Measurements from ENCODE around the gene OSER1.
A peak's percentile ranks its signal among the peaks of the same experiment; 100 is the strongest.

Gene OSER1

DNA sequence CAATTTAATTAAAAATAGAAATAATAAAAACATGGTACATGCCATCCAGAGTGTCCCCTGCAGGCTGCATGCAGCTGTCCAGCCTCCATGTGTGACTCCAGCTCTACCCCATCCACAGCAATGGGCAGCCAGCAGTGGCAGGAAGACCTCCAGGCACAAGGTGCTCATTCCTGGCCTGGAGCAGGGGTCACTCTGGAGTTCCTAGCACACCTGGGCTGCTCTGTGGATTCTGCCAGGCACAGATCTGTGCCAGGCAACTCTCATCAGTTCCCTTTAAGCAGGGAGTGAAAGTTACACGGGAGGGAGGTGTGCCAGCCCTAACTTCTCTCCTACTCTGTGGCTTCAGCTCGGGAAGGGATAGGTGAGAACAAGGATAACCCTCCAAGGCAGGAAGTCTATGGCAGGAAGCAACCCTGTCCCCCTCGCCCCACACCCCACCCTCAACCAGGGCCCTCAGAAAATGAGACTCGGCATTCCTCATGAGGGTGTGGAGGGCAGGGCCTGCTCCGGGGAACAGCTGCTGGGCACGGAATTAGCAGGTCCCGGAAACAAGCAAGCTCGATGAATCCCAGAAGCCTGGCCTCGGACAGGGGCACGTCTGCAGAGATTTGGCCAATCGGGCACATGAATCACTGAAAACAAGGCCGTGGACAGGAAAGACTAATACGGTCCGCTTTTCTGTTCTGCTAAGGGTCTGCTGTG lies 33.6 kb downstream of the OSER1 start:
- H3K18ac ChIP-seq (ENCODE audit: low read length): peak overlapping the region; percentile 69
- H4K12ac ChIP-seq (ENCODE audit: low read depth, low read length): peak overlapping the region; percentile 8
- peak overlapping the region; percentile 60 for H2AK5ac ChIP-seq (ENCODE audit: low read length)
- H3K4me1 ChIP-seq (ENCODE audit: control insufficient read depth in 1 of 2, insufficient read depth in 2 of 2, low read length in 2 of 2): peaks cover 27 to 30% of the 10 kb centered on the region in 2 experiments
- peak overlapping the region; percentile 49 for H3K14ac ChIP-seq (ENCODE audit: low read length)
- no peak overlapping the region for H3K4me3 ChIP-seq (ENCODE audit: low read depth, low read length)
- no peak overlapping the region for H3K4me2 ChIP-seq (ENCODE audit: low read length)
- no peak overlapping the region for H3K9ac ChIP-seq (ENCODE audit: low read length)
- H3K4ac ChIP-seq (ENCODE audit: low read depth, low read length): peak overlapping the region; percentile 39
- peak overlapping the region; percentile 25 for H4K91ac ChIP-seq (ENCODE audit: low read depth, low read length)
- peaks cover 32% of the 10 kb centered on the region for H3K79me1 ChIP-seq (ENCODE audit: low read length)
- peak overlapping the region; percentile 56 for H2BK120ac ChIP-seq (ENCODE audit: insufficient read depth, low read length, poor library complexity)
- H2BK5ac ChIP-seq (ENCODE audit: low read depth, low read length, poor library complexity): peak overlapping the region; percentile 16
- no peaks in the 10 kb centered on the region for H3K27me3 ChIP-seq (ENCODE audit: insufficient read depth, low read length)
- no peak overlapping the region for H3K27ac ChIP-seq (ENCODE audit: low read depth, low read length)
- no peak overlapping the region for H2AFZ ChIP-seq (ENCODE audit: insufficient read depth, low read length, poor library complexity)
- H3K79me2 ChIP-seq (ENCODE audit: control insufficient read depth, insufficient read depth, low read length, poor library complexity): peaks cover 4% of the 10 kb centered on the region
- no peak overlapping the region for H3K23ac ChIP-seq (ENCODE audit: low read length)
- DNase-seq: no peak
- peaks cover 12 to 16% of the 10 kb centered on the region in 2 experiments for H3K36me3 ChIP-seq (ENCODE audit: control insufficient read depth in 1 of 2, insufficient read depth in 2 of 2, low read length in 2 of 2)
- H2BK12ac ChIP-seq (ENCODE audit: low read length): peak overlapping the region; percentile 29
- peak overlapping the region; percentile 13 for H4K8ac ChIP-seq (ENCODE audit: low read depth, low read length)
- no CpG with 5 or more reads among the region's 14 CpGs for WGBS (ENCODE audit: extremely low coverage, insufficient coverage, insufficient read length)
- no peaks in the 10 kb centered on the region for H3K9me3 ChIP-seq (ENCODE audit: insufficient read depth, low read depth, low read length)

DNA sequence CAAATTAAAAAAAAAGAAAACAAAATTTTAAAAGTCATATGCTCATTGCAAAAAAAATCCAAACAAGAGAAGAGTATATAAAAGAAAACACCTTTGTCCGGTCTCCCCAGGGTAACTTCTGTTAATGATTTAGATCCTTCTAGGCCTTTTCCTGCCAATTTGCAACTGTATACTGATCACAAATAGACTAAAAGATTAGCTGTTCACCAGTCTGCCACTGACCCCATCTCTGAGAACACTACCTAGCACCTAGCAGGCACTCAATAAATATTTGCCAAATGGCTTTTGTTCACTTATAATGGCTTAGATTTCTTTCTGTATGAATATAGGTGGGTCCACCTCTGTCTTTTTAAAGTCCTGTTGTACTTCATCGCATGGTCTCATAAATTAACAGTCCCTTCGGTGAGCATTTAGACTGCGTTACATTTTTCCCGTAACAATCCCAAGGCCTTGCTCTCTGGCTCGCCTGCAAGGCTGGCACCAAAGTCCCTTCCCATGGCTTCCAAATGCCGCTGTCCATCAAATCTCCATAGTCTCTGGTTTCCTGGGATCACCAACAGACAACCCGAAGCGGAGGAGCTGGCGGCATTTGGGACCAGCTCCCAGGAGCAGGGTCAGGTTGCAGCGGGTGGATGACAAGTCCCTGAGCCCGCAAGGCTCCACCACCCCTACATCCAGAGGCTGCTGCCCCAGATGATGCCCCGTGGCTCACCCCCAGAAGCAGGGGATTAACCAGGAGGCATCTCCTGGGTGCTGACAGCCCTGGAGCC lies 35.4 kb downstream of the OSER1 start:
- Histone ChIP-seq H3K14ac (ENCODE audit: low read length) (no peak overlapping the region), H3K18ac (ENCODE audit: low read length) (peak overlapping the region; percentile 16), H3K79me1 (ENCODE audit: low read length) (peaks cover 29% of the 10 kb centered on the region)

DNA sequence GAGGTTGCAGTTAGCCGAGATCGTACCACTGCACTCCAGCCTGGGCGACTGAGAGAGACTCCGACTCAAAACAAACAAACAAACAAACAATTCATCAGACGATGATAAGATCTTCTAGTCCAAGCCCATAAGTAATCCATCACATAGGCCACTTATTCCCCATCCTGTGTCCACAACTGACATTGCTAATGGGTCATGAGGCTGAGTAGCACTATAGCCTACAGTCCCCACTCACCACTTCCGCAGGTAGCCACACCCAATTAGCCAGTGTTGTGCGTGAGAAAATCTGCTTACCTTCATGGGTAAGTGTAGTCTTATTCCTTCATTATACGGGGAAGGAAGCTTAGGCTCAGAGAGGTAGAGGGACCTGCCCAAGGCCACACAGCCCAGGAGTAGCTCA lies 36.7 kb downstream of the OSER1 start:
- peaks cover 7% of the 10 kb centered on the region for H3K79me2 ChIP-seq (ENCODE audit: control insufficient read depth, insufficient read depth, low read length, poor library complexity)
- H3K4ac ChIP-seq (ENCODE audit: low read depth, low read length): no peak overlapping the region
- no peak overlapping the region for H4K8ac ChIP-seq (ENCODE audit: low read depth, low read length)
- H3K36me3 ChIP-seq (ENCODE audit: control insufficient read depth in 1 of 2, insufficient read depth in 2 of 2, low read length in 2 of 2): peaks cover 12 to 18% of the 10 kb centered on the region in 2 experiments
- no peak overlapping the region for H3K9ac ChIP-seq (ENCODE audit: low read length)
- peak overlapping the region; percentile 39 for H4K91ac ChIP-seq (ENCODE audit: low read depth, low read length)
- peak overlapping the region; percentile 28 for H3K18ac ChIP-seq (ENCODE audit: low read length)
- H4K12ac ChIP-seq (ENCODE audit: low read depth, low read length): no peak overlapping the region
- no peak overlapping the region for H2BK12ac ChIP-seq (ENCODE audit: low read length)
- no peak overlapping the region for H3K4me3 ChIP-seq (ENCODE audit: low read depth, low read length)
- DNase-seq: no peak
- peak overlapping the region; percentile 55 for H2AK5ac ChIP-seq (ENCODE audit: low read length)
- H3K23ac ChIP-seq (ENCODE audit: low read length): no peak overlapping the region
- H3K27me3 ChIP-seq (ENCODE audit: insufficient read depth, low read length): no peaks in the 10 kb centered on the region
- peak overlapping the region; percentile 15 for H2BK120ac ChIP-seq (ENCODE audit: insufficient read depth, low read length, poor library complexity)
- peaks cover 27% of the 10 kb centered on the region for H3K79me1 ChIP-seq (ENCODE audit: low read length)
- H2AFZ ChIP-seq (ENCODE audit: insufficient read depth, low read length, poor library complexity): no peak overlapping the region
- peak overlapping the region; percentile 68 for H3K27ac ChIP-seq (ENCODE audit: low read depth, low read length)
- H3K4me1 ChIP-seq (ENCODE audit: control insufficient read depth in 1 of 2, insufficient read depth in 2 of 2, low read length in 2 of 2): peaks cover 27 to 31% of the 10 kb centered on the region in 2 experiments
- H3K9me3 ChIP-seq (ENCODE audit: insufficient read depth, low read depth, low read length): no peaks in the 10 kb centered on the region
- H3K4me2 ChIP-seq (ENCODE audit: low read length): no peak overlapping the region
- H3K14ac ChIP-seq (ENCODE audit: low read length): peak overlapping the region; percentile 5
- no CpG with 5 or more reads among the region's 8 CpGs for WGBS (ENCODE audit: extremely low coverage, insufficient coverage, insufficient read length)
- H2BK5ac ChIP-seq (ENCODE audit: low read depth, low read length, poor library complexity): peak overlapping the region; percentile 8

More for the DNA sequence above, 35.4 kb downstream of the OSER1 start:
- H3K27ac ChIP-seq (ENCODE audit: low read depth, low read length): no peak overlapping the region
- H3K4me3 ChIP-seq (ENCODE audit: low read depth, low read length): no peak overlapping the region
- H3K4me1 ChIP-seq (ENCODE audit: control insufficient read depth in 1 of 2, insufficient read depth in 2 of 2, low read length in 2 of 2): peaks cover 27 to 31% of the 10 kb centered on the region in 2 experiments
- peaks cover 12 to 16% of the 10 kb centered on the region in 2 experiments for H3K36me3 ChIP-seq (ENCODE audit: control insufficient read depth in 1 of 2, insufficient read depth in 2 of 2, low read length in 2 of 2)
- H2BK120ac ChIP-seq (ENCODE audit: insufficient read depth, low read length, poor library complexity): peak overlapping the region; percentile 3
- peak overlapping the region; percentile 10 for H2AK5ac ChIP-seq (ENCODE audit: low read length)
- H4K8ac ChIP-seq (ENCODE audit: low read depth, low read length): peak overlapping the region; percentile 8
- no peak overlapping the region for H4K91ac ChIP-seq (ENCODE audit: low read depth, low read length)
- peak overlapping the region; percentile 14 for H3K4ac ChIP-seq (ENCODE audit: low read depth, low read length)
- H3K4me2 ChIP-seq (ENCODE audit: low read length): no peak overlapping the region
- H4K12ac ChIP-seq (ENCODE audit: low read depth, low read length): no peak overlapping the region
- no peaks in the 10 kb centered on the region for H3K27me3 ChIP-seq (ENCODE audit: insufficient read depth, low read length)
- peaks cover 7% of the 10 kb centered on the region for H3K79me2 ChIP-seq (ENCODE audit: control insufficient read depth, insufficient read depth, low read length, poor library complexity)
- no CpG with 5 or more reads among the region's 13 CpGs for WGBS (ENCODE audit: extremely low coverage, insufficient coverage, insufficient read length)
- no peak overlapping the region for H3K23ac ChIP-seq (ENCODE audit: low read length)
- peak overlapping the region; percentile 76 for H2BK12ac ChIP-seq (ENCODE audit: low read length)
- H3K9me3 ChIP-seq (ENCODE audit: insufficient read depth, low read depth, low read length): no peaks in the 10 kb centered on the region
- no peak for DNase-seq
- no peak overlapping the region for H2BK5ac ChIP-seq (ENCODE audit: low read depth, low read length, poor library complexity)
- no peak overlapping the region for H2AFZ ChIP-seq (ENCODE audit: insufficient read depth, low read length, poor library complexity)
- no peak overlapping the region for H3K9ac ChIP-seq (ENCODE audit: low read length)

DNA sequence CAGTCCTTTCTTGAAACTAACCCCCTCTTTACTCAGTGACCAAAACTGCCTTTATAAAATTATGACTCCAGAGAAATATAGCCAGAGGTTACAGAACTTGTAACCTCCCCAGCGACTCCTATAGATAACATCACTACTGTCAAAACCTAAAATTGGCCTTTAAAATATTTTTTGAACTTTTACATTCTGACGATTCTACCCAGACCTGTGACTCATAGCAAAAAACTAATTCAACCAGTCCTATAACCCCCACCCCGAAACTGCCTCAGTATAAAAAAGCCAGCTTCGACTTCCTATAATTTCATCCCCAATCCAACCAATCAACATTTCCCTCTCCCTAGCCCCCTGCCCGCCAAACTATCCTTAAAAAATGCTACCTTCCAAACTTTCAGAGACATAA lies 37.5 kb downstream of the OSER1 start:
- Histone ChIP-seq H2BK5ac (ENCODE audit: low read depth, low read length, poor library complexity) (no peak overlapping the region), H3K23ac (ENCODE audit: low read length) (no peak overlapping the region), H2BK12ac (ENCODE audit: low read length) (no peak overlapping the region), H3K4me3 (ENCODE audit: low read depth, low read length) (no peak overlapping the region), H4K12ac (ENCODE audit: low read depth, low read length) (no peak overlapping the region), H3K27ac (ENCODE audit: low read depth, low read length) (peak overlapping the region; percentile 57), H4K8ac (ENCODE audit: low read depth, low read length) (no peak overlapping the region), H2BK120ac (ENCODE audit: insufficient read depth, low read length, poor library complexity) (no peak overlapping the region), H3K9ac (ENCODE audit: low read length) (no peak overlapping the region), H3K14ac (ENCODE audit: low read length) (no peak overlapping the region), H2AK5ac (ENCODE audit: low read length) (no peak overlapping the region), H3K18ac (ENCODE audit: low read length) (no peak overlapping the region), H4K91ac (ENCODE audit: low read depth, low read length) (no peak overlapping the region), H3K79me1 (ENCODE audit: low read length) (peaks cover 27% of the 10 kb centered on the region), H3K4ac (ENCODE audit: low read depth, low read length) (no peak overlapping the region), H3K79me2 (ENCODE audit: control insufficient read depth, insufficient read depth, low read length, poor library complexity) (peaks cover 7% of the 10 kb centered on the region), H3K4me1 (ENCODE audit: control insufficient read depth in 1 of 2, insufficient read depth in 2 of 2, low read length in 2 of 2) (peaks cover 27 to 31% of the 10 kb centered on the region in 2 experiments), H3K36me3 (ENCODE audit: control insufficient read depth in 1 of 2, insufficient read depth in 2 of 2, low read length in 2 of 2) (peaks cover 12 to 18% of the 10 kb centered on the region in 2 experiments), H3K9me3 (ENCODE audit: insufficient read depth, low read depth, low read length) (no peaks in the 10 kb centered on the region), H2AFZ (ENCODE audit: insufficient read depth, low read length, poor library complexity) (no peak overlapping the region), H3K27me3 (ENCODE audit: insufficient read depth, low read length) (no peaks in the 10 kb centered on the region), H3K4me2 (ENCODE audit: low read length) (no peak overlapping the region)
- 94% methylated on average over 2 of the region's 5 CpGs for WGBS (ENCODE audit: extremely low coverage, insufficient coverage, insufficient read length)
- peak in 1 of 2 donors; percentile 37 for DNase-seq

Data from trophoblast cell (in vitro differentiated cells and primary cell).